Inflammatory macrophage treated with lipopolysaccharide for 1 hour (primary cell): ENCODE measurements around the gene CHCHD1.
"Not testable (repeated sequence)": the region's sequence is repeated elsewhere in the genome, so short reads cannot be mapped to it uniquely, and the experiment has no call there.

ENCODE experiments used
- DNase-seq, 2 donors: peaks; one replicate each; pipeline ENCODE4 v3.0.0-alpha.2; 2020 to 2022

CHCHD1 gene

DNA sequence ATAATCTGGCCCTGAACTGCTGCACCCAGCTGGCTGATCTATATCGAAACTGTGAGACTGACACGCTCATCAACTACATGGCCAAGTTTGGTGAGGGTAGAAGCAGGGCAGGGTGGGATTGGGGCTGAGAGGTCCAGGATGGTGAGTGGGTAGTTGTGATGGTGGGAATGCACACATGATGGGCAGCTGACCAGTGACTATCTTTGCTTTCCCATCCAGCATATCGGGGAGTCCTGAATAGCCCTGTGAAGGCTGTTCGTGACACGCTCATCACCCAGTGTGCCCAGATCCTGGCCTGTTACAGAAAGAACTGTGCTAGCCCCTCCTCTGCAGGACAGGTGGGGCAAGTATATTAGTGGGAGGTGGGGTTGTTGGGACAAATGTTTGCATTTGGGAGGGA is 12.5 kb upstream of the CHCHD1 start:
- no peak for DNase-seq

DNA sequence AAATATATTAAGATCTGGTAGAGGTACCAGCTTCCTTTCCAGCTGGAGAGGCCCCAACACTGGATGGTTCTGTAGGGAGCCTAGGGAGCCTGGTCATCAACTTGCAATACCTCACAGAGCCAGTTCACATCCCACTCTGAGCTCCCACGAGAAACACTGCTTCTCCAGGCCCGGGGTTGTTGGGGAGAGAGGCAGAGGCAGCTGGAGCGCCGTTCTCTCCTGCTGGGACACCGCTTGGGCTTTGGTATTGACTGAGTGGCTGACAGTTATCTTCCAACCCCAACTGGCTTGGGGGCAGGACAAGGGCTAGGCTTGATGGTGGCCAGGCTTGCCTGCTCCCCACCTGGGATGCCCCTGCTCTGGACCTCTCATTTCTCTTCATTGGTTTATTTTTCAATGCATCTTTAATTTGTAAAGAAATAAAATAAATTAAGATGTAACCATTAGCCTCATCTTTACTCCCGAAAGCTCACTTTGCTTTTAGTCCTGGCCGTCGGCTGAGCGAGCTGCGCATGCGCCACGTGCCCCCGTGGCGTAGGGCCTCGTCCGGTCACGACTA is 10.0 kb upstream of the CHCHD1 start:
- DNase-seq: peak; percentile 11 to 89

DNA sequence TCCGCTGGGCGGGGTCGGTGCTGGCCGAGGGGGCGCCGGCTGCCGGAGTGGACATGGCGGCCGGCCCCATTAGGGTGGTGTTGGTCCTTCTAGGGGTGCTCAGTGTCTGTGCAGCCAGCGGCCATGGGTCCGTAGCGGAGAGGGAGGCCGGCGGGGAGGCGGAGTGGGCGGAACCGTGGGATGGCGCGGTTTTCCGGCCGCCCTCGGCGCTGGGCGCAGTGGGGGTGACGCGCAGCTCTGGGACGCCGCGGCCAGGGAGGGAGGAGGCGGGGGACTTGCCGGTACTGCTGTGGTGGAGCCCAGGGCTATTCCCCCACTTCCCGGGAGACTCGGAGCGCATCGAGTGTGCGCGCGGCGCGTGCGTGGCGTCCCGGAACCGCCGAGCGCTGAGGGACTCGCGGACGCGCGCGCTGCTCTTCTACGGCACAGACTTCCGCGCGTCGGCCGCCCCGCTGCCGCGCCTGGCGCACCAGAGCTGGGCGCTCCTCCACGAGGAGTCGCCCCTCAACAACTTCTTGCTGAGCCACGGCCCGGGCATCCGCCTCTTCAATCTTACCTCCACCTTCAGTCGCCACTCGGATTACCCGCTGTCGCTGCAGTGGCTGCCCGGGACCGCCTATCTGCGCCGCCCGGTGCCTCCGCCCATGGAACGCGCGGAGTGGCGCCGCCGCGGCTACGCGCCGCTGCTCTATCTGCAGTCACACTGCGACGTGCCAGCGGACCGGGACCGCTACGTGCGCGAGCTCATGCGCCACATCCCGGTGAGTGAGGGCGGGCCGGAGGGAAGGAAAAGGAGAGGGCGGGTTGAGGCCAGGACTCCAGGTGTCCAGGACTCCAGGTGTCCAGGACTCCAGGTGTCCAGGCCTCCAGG is 9.3 kb upstream of the CHCHD1 start:
- DNase-seq: peak; percentile 91 to 93

DNA sequence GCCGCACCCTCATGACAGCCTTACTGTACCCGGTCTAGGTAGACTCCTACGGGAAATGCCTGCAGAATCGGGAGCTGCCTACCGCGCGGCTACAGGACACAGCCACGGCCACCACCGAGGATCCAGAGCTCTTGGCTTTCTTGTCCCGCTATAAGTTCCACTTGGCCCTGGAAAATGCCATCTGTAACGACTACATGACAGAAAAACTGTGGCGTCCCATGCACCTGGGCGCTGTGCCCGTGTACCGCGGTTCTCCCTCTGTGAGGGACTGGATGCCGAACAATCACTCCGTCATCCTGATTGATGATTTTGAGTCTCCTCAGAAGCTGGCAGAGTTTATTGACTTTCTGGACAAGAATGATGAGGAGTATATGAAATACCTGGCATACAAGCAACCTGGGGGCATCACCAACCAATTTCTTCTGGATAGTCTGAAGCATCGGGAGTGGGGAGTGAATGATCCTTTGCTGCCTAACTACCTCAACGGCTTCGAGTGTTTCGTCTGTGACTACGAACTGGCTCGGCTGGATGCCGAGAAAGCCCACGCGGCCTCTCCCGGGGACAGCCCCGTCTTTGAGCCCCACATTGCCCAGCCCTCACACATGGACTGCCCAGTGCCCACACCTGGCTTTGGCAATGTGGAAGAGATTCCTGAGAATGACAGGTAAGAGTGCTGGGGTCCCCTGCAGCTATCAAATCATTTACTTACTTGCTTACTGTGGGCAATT is 8.5 kb upstream of the CHCHD1 start:
- DNase-seq: no peak

DNA sequence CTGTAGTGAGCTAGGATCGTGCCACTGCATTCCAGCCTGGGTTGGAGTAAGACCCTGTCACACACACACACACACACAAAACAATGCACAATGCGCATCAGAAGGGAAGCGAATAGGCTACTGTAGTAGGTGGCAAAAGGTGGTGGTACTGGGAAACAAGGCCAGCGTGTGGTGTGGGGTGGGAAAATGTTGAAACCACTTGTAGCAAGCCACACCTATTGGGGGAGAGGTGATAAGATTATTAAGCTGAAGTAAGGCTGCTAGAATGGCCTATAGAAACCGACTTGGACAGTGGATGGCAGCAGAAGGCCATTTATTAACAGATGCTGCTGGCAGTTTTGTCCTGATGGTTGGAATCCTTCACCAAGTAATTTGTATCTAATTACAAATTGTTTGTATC is 7.2 kb upstream of the CHCHD1 start:
- peak; percentile 6 to 15 for DNase-seq

DNA sequence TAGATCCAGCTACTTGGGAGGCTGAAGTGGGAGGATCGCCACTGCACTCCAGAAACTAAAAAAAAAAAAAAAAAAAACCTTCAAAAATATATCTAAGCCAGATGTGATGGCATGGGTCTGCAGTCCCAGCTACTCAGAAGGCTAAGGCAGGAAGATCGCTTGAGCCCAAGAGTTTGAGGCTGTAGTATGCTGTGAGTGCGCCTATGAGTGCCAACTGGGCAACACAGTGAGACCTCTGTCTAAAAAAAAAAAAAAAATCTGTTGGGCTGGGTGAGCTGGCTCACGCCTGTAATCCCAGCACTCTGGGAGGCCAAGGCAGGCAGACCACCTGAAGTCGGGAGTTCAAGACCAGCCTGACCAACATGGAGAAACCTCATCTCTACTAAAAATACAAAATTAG is 2.8 kb upstream of the CHCHD1 start:
- no peak for DNase-seq

DNA sequence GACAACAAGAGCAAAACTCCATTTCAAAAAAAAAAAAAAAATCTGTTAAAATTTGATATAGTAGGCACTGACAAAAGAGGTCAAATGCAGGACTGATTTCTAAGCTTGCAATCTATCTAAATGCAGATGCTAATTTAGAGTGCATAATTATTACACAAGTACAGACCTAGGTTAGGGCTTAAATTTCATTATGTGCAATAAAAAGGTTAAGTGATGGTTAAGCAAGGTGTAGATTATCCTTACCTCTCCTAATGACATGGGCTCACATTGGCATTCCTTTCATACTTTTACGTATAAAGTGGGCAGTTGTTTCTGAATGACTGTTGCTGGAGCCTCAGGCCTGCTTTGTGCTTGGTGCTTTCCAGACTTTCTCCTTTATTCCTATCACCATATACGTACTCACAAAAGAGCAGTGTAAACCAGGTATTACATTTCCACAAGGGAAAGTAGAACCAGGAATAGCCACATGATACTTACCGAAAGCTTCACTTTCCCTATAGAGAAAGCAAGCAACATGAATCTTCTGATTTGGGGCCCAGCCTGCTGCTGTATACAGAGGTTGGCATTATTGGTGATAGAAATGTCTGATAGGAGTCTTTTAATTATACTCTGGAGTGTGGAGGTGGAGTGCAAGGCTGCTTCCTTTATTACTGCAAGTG is 2.2 kb upstream of the CHCHD1 start:
- no peak for DNase-seq

DNA sequence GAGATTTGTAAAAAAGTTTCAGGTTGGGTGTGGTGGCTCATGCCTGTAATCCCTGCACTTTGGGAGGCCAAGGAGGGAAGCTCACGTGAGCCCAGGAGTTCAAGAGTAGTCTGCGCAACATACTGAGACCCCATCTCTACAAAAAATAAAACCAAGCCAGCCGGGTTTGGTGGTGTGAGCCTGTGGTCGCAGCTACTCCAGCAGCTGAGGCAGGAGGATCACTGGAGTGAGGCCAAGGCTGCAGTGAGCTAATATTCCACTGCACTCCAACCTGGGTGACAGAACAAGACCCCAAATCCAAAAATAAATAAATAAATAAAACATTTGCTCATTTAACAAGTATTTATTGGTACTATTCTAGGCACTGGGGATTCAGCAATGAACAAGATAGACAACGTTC is 1.5 kb upstream of the CHCHD1 start:
- DNase-seq: no peak

DNA sequence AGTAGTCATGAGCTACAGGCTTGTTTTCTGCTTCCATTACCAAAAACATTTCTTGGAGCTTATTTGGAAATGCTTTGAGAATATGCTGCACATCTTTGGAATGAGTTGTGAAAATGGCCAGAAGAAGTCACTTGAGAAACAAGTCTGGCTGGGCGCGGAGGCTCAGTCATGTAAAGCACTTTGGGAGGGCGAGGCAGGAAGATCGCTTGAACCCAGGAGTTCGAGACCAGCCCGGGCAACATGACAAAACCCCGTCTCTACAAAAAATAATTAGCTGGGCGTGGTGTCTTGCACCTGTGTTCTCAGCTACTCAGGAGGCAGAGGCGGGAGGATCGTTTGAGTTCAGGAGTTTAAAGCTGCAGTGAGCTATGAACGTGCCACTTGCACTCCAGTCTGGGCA is 882 bp upstream of the CHCHD1 start:
- DNase-seq: no peak

DNA sequence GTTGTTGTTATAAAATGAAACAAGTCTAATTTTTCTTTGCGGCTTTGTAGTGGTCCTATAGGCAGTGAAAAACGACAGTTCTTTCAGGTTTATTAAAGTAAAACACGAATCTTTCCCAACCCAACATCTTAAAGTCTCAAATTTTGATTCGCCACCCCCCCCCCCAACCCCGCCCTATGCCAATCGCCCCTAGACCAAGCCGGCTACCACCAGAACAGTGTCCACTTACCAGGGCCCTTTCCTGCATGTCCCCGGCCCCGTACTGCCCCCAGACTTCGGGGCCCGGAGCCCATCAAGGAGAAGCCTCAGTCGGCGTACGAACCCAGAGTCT is 335 bp upstream of the CHCHD1 start:
- no peak for DNase-seq

DNA sequence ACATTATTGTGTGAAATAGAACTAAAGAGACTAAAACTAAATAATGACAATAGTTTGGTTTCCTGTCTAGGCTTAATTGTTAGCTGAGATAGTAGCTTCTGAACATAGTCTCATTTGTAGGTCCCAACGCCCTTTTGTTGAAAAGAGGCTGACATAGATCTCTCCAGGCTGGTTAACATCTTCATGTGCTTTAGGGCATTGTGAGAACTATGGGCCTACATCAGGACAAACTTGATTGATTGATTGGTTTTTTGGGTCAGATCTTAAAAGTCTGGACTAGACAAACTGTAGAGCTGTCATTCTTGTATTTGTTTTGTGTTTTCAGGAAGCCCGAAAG is 869 bp downstream of the CHCHD1 start:
- no peak for DNase-seq

DNA sequence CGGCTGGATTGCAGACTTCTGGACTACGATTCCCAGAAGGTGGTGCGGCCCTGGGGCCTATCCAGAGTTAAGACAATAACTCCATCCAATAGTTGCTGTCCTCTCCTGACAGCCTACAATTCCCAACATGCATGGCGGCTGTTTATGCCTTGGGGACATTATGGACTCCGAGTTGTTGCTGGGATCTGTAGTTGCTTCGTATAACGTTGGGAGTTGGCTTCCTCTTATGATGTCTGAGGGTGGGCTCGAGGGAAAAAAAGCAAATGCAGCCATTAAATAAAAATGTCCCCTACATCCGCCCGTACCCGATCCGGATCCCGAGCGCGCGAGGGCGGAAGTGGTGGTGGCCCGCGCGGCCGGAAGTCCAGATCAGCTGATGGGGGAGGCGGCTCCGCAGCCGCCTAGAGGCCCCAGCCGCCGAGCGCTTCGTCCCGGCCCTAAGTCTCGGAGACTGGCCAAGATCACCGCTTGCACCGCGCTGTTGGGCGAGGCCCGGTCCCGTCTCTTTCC is 3.4 kb downstream of the CHCHD1 start, which contains the start of gene ZSWIM8:
Gene ZSWIM8, plus strand, starts transcription at position 396 of the 510 bp plus-strand sequence. CDS start 273 bp downstream, outside the sequence.
- peak; percentile 89 to 92 for DNase-seq

DNA sequence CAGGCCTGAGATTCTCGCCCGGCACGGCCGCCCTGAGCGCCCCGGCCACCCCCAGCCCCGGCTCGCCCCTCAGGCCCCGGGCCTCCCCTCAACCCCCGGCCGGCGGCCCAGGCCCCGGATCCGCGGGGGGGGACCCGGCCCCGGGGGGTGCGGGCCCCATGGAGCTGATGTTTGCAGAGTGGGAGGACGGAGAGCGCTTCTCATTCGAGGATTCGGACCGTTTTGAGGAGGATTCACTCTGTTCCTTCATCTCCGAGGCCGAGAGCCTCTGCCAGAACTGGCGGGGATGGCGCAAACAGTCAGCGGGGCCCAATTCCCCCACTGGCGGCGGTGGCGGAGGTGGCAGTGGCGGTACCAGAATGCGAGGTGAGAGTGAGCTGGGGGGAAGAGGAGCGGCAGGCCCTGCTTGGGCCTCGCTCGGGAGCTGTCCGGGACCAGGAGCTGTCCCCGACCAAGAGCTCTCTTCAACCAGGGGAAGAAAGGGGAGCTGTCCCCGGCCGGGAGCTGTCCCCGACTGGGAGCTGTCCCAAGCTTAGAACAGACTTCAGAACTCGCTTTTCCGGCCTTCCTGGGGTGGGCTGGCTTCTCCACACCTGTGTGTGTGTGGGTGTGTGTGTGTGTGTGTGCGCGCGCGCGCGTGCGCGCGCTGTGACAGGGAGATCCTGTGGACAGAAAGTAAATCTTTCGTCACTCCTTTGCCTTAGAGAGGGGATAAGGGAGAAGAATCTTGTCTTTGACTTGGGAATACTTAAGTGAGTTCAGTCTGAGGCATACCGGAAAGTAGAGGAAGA is 4.1 kb downstream of the CHCHD1 start:
- DNase-seq: peak in 1 of 2 donors; percentile 18

DNA sequence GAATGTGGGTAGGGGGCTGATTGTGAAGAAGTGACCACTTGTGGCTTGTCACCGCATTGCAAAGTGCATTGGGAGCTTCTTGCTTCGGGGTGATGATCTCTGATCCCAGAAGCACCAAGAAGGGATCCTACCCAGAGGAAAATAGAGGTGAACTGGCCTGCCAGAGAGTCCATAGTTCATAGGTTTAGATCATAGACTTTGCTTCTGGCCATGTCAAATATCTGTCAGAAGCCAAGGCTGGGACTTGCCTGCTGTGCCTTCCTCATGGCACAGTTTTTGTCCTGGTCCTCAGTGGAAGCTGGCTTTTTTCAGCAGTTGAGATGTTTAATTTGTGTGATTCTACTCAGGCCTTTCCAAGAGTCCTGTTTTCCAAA is 4.7 kb downstream of the CHCHD1 start:
- no peak for DNase-seq

DNA sequence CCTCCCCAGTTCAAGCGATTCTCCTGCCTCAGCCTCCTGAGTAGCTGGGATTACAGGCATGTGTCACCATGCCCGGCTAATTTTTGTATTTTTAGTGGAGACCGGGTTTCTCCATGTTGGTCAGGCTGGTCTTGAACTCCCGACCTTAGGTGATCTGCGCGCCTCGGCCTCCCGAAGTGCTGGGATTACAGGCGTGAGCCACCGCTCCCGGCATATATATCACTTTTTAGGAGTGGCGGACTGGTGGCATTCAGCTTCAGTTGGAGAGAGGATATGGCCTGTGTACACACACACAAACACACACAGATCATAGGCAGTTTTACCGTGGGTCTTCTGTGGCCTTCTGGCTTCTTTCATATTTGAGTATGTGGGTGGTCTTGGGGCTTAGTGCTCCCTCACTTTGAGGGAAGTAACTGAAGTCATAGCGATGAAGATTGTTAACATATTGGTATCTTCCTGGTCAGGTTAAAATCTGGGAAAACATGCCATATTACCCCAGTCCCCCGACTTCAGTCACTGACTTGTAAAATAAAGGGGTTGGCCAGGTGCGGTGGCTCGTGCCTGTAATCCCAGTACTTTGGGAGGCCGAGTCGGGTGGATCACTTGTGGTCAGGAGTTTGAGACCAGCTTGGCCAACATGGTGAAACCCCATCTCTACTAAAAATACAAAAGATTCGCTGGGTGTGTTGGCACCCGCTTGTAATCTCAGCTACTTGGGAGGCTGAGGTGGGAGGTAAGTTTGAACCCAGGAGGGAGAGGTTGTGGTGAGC is 5.4 kb downstream of the CHCHD1 start:
- DNase-seq: not testable (repeated sequence)

DNA sequence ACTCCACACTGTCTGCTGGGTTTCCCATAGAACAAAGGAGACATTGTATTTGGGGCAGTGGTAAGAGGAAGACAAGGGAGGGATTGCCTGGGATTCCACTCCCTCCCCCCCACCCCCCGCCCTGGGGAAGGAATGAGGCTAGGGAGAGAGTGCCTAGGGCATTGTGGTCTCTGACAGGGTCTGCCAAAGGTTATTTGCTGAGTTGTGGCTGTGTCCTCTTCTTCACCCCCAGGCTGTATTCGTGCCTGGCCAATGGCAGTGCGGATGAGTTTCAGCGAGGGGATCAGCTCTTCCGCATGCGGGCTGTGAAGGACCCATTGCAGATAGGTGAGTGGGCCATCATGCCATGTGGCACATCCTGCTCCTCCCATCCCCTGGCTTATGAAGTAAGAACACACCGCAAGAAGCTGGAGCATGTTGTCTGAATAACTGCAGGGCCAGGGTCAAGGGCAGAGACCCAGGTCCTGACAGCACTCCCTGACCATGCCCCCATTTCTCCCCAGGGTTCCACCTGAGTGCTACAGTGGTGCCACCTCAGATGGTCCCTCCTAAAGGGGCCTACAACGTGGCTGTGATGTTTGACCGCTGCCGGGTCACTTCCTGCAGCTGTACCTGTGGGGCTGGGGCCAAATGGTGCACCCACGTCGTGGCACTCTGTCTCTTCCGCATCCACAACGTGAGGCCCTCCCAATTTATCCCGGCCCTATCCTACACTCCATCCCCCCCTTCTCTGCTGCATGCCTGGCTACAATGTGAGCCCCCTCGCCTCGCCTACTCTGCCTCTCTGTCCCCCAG is 7.2 kb downstream of the CHCHD1 start:
- DNase-seq: no peak

DNA sequence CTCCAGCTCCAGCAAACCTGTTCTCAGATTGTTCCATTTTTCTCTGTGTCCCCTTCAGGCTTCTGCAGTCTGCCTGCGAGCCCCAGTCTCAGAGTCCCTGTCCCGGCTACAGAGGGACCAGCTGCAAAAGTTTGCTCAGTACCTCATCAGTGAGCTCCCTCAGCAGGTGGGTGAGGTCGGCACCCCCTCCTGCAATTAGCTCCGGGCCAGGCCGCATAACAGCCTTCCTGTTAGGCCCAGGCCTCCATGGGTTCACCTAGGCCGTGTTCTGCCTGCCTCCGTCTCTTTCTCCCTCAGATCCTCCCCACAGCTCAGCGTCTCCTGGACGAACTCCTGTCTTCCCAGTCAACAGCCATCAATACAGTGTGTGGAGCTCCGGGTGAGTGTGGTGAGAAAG is 7.8 kb downstream of the CHCHD1 start:
- no peak for DNase-seq

DNA sequence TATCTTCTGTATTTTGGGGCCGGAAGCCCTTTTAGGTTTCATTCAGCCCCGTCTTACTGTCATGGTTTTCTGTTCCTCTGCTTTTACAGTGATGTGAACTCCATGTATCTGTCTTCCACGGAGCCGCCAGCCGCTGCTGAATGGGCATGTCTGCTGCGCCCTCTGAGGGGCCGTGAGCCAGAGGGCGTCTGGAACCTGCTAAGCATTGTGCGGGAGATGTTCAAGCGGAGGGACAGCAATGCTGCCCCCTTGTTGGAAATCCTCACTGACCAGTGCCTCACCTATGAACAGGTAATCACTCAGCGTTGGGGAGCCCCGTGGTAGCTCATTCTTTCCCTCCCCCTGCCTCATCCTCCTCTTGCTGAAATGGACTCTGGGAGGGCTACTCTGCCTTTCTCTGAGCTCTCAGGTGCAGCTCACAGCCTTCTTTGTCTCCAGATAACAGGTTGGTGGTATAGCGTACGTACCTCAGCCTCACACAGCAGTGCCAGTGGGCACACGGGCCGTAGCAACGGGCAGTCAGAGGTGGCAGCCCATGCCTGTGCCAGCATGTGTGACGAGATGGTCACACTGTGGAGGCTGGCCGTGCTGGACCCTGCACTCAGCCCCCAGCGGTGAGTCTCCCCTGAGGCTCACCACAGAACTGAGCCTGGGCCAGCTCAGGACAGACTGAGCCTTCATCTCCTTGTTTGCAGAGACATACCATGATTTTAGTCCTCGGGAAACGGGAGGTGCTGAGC is 9.2 kb downstream of the CHCHD1 start:
- DNase-seq: no peak

DNA sequence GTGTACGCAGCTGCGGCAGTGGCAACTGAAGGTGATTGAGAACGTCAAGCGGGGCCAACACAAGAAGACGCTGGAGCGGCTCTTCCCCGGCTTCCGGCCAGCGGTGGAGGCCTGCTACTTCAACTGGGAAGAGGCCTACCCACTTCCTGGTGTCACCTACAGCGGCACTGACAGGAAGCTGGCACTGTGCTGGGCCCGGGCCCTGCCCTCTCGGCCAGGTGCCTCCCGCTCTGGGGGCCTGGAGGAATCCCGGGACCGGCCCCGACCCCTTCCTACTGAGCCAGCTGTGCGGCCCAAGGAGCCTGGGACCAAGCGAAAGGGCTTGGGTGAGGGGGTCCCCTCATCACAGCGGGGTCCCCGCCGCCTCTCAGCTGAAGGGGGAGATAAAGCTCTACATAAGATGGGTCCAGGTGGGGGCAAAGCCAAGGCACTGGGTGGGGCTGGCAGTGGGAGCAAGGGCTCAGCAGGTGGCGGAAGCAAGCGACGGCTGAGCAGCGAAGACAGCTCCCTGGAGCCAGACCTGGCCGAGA is 10.1 kb downstream of the CHCHD1 start:
- no peak for DNase-seq

DNA sequence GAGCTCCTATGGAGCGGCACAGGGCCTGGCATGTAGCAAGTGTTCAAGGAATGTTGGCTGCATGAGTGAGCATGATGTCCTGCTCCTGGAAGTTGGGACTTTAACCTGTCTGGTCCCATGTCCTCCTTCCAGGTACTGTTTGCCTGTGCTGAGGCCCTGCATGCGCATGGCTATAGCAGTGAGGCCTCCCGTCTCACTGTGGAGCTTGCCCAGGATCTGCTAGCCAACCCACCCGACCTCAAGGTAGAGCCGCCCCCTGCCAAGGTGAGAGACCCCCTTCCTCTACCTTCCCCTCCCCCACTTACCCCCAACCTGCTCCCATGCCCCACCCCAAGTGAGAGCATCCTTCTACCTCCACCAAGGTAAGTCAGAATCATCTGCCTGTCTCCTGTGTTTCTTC is 11.6 kb downstream of the CHCHD1 start:
- no peak for DNase-seq
